Measurements from ENCODE around the gene CYB561D2.
A peak's percentile ranks its signal among the peaks of the same experiment; 100 is the strongest.
"Not testable (repeated sequence)": the region's sequence is repeated elsewhere in the genome, so short reads cannot be mapped to it uniquely, and the experiment has no call there.

The CYB561D2 gene

GRCh38 chr3:50350527-50351322, at the start of gene CYB561D2, which contains the start of gene NPRL2:
Gene CYB561D2, plus strand, starts transcription at chr3:50350862. Its CDS starts 572 bp downstream, at chr3:50351434.
Gene NPRL2, minus strand, starts transcription at chr3:50350775. Its CDS starts 123 bp downstream, at chr3:50350652.
- DNase-seq, result peak; percentile 99

GRCh38 chr3:50302095-50303012, 48.3 kb upstream of the CYB561D2 start:
- no peak for DNase-seq

GRCh38 chr3:50303013-50303815, 47.4 kb upstream of the CYB561D2 start, which contains the start of gene HYAL1:
Gene HYAL1, minus strand, starts transcription at chr3:50303574. Its CDS starts 618 bp downstream, at chr3:50302956.
- DNase-seq, result no peak

GRCh38 chr3:50304601-50305000, 46.1 kb upstream of the CYB561D2 start:
- DNase-seq, result no peak

- not testable (repeated sequence) for DNase-seq
These were observed 38.6 kb upstream of the CYB561D2 start for GRCh38 chr3:50312041-50312440.

GRCh38 chr3:50314342-50314741, 36.3 kb upstream of the CYB561D2 start:
- DNase-seq, result no peak

GRCh38 chr3:50314816-50315215, 35.8 kb upstream of the CYB561D2 start:
- no peak for DNase-seq

GRCh38 chr3:50316657-50317242, 33.9 kb upstream of the CYB561D2 start:
- peak; percentile 85 for DNase-seq

- no peak for DNase-seq
These were observed 33.4 kb upstream of the CYB561D2 start for GRCh38 chr3:50317300-50317699.

- DNase-seq, result no peak
These were observed 32.5 kb upstream of the CYB561D2 start for GRCh38 chr3:50318163-50318562.

GRCh38 chr3:50318615-50319014, 32.0 kb upstream of the CYB561D2 start:
- DNase-seq, result no peak

- DNase-seq, result no peak
These were observed 31.3 kb upstream of the CYB561D2 start for GRCh38 chr3:50319181-50319893.

- no peak for DNase-seq
These were observed 30.6 kb upstream of the CYB561D2 start for GRCh38 chr3:50319894-50320625.

- DNase-seq, result peak; percentile 80
These were observed 29.8 kb upstream of the CYB561D2 start for GRCh38 chr3:50320853-50321335.

GRCh38 chr3:50321336-50322114, 29.1 kb upstream of the CYB561D2 start:
- DNase-seq, result peak; percentile 96

- DNase-seq, result no peak
These were observed 28.6 kb upstream of the CYB561D2 start for GRCh38 chr3:50322115-50322385.

GRCh38 chr3:50322386-50323091, 28.1 kb upstream of the CYB561D2 start, which contains the start of gene HYAL2:
Gene HYAL2, minus strand, starts transcription at chr3:50322745. Its CDS starts 2,256 bp downstream, at chr3:50320489.
- no peak for DNase-seq

GRCh38 chr3:50323092-50323600, 27.5 kb upstream of the CYB561D2 start:
- no peak for DNase-seq

GRCh38 chr3:50323614-50324199, 27.0 kb upstream of the CYB561D2 start:
- DNase-seq, result no peak

Measured in 8988T (cell line).